ENCODE data around the gene ZACN.

DNA sequence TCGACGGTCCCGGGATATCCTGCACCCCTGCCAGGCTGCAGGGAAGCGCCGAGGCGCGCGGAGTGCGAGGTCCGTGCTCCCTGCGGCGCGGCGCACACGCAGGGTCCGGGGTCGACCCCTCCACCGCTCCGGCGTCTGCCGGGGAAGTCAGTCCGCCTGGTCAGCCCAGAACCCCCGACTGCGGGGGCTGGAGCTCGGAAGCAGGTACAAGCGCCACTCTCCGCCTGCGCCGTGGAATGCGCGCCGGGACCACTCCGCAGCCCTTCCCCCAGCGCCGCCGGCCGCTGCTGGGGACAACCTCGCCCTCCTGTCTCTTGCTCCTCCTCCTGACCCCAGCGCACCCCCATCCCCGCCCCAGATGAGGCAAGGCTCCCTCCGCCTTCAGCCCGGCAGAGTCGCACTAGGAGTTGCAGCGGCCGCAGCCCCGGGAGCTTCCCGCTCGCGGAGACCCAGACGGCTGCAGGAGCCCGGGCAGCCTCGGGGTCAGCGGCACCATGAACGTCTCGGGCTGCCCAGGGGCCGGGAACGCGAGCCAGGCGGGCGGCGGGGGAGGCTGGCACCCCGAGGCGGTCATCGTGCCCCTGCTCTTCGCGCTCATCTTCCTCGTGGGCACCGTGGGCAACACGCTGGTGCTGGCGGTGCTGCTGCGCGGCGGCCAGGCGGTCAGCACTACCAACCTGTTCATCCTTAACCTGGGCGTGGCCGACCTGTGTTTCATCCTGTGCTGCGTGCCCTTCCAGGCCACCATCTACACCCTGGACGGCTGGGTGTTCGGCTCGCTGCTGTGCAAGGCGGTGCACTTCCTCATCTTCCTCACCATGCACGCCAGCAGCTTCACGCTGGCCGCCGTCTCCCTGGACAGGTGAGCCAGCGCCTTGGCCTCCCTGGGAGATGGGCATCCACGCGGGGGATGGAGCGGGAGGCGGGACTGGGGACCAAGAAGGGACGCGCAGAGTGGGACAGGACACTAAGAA is 4.3 kb upstream of the ZACN start, which contains the start of gene GALR2:
- TF ChIP-seq, protein P1, sequence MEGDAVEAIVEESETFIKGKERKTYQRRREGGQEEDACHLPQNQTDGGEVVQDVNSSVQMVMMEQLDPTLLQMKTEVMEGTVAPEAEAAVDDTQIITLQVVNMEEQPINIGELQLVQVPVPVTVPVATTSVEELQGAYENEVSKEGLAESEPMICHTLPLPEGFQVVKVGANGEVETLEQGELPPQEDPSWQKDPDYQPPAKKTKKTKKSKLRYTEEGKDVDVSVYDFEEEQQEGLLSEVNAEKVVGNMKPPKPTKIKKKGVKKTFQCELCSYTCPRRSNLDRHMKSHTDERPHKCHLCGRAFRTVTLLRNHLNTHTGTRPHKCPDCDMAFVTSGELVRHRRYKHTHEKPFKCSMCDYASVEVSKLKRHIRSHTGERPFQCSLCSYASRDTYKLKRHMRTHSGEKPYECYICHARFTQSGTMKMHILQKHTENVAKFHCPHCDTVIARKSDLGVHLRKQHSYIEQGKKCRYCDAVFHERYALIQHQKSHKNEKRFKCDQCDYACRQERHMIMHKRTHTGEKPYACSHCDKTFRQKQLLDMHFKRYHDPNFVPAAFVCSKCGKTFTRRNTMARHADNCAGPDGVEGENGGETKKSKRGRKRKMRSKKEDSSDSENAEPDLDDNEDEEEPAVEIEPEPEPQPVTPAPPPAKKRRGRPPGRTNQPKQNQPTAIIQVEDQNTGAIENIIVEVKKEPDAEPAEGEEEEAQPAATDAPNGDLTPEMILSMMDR (conservative IDR thresholded peaks at IDR 0.05; ENCODE audit: low read length) = no peak
- no peak for TF ChIP-seq EZH2phosphoT487 (IDR thresholded peaks at IDR 0.05; ENCODE audit: borderline replicate concordance)

All from Loucy (cell line).